GM12878 (cell line): ENCODE data around the gene RELL2. TPM values are rescaled to one million over a fixed set of nuclear protein-coding genes. Genes with fewer than 3 reads are reported as not detected.
A peak's percentile ranks its signal among the peaks of the same experiment; 100 is the strongest.

ENCODE experiments used
- ASH2L ChIP-seq: fragments of 300-600, 200-600 bp; sonication (generic); IDR thresholded peaks from 2 replicates; pipeline ENCODE4 v1.6.1; 2017; ENCODE audit warnings: low read depth, mild to moderate bottlenecking, borderline replicate concordance
- BHLHE40 ChIP-seq, 2 experiments: fragments of 450-650 bp in 1 of 2; IDR thresholded peaks; 2 replicates each; pipeline ENCODE4 v1.6.1; 2011 to 2017; ENCODE audit warnings: low read depth in 2 of 2, borderline replicate concordance in 1 of 2, improper control_type of control experiment in 1 of 2, low read length in 1 of 2, mild to moderate bottlenecking in 1 of 2
- BRCA1 ChIP-seq: IDR thresholded peaks from 2 replicates; pipeline ENCODE4 v1.6.1; 2011; ENCODE audit warnings: low read depth, low read length, improper control_type of control experiment
- CUX1 ChIP-seq: IDR thresholded peaks from 2 replicates; pipeline ENCODE4 v1.6.1; 2012; ENCODE audit warnings: improper control_type of control experiment, low read depth, low read length; ENCODE audit not compliant: insufficient replicate concordance
- ESRRA ChIP-seq: IDR thresholded peaks from 2 replicates; pipeline ENCODE4 v1.6.1; 2012; ENCODE audit warnings: mild to moderate bottlenecking, low read length, improper control_type of control experiment
- JUND ChIP-seq: IDR thresholded peaks from 2 replicates; pipeline ENCODE4 v1.6.1; 2012; ENCODE audit warnings: low read depth, mild to moderate bottlenecking, low read length, improper control_type of control experiment, moderate library complexity
- KAT2A ChIP-seq: conservative IDR thresholded peaks from 2 replicates; pipeline ENCODE4 v1.6.1; 2011; ENCODE audit warnings: low read depth, low read length; ENCODE audit not compliant: control insufficient read depth
- KDM1A ChIP-seq: fragments of 200-600 bp; sonication (generic); IDR thresholded peaks from 2 replicates; pipeline ENCODE4 v1.6.1; 2016; ENCODE audit warnings: borderline replicate concordance
- NBN ChIP-seq: fragments of 450-650 bp; IDR thresholded peaks from 2 replicates; pipeline ENCODE4 v1.6.1; 2016
- NFYB ChIP-seq: IDR thresholded peaks from 2 replicates; pipeline ENCODE4 v1.6.1; 2011; ENCODE audit warnings: low read depth, mild to moderate bottlenecking, low read length, improper control_type of control experiment, moderate library complexity; ENCODE audit not compliant: insufficient read depth
- NKRF ChIP-seq: fragments of 450-650 bp; conservative IDR thresholded peaks from 2 replicates; pipeline ENCODE4 v1.6.1; 2017; ENCODE audit warnings: mild to moderate bottlenecking, moderate library complexity
- NRF1 ChIP-seq: conservative IDR thresholded peaks from 2 replicates; pipeline ENCODE4 v1.6.1; 2011; ENCODE audit warnings: mild to moderate bottlenecking, low read depth, low read length, improper control_type of control experiment
- SMC3 ChIP-seq: IDR thresholded peaks from 2 replicates; pipeline ENCODE4 v1.6.1; 2011; ENCODE audit warnings: low read length, improper control_type of control experiment, borderline replicate concordance
- STAT1 ChIP-seq: fragments of 450-650 bp; conservative IDR thresholded peaks from 2 replicates; pipeline ENCODE4 v1.6.1; 2014; ENCODE audit warnings: antibody characterized with exemption, mild to moderate bottlenecking
- SUPT20H ChIP-seq: IDR thresholded peaks from 2 replicates; pipeline ENCODE4 v1.6.1; 2011; ENCODE audit warnings: low read depth, mild to moderate bottlenecking, low read length, moderate library complexity, borderline replicate concordance; ENCODE audit not compliant: control insufficient read depth
- SUZ12 ChIP-seq: fragments of 200-600 bp; sonication (generic); IDR thresholded peaks from one replicate; pipeline ENCODE4 v1.6.1; 2018; ENCODE audit warnings: antibody characterized with exemption, mild to moderate bottlenecking; ENCODE audit not compliant: unreplicated experiment
- TARDBP ChIP-seq: IDR thresholded peaks from 2 replicates; pipeline ENCODE4 v1.6.1; 2016; ENCODE audit warnings: borderline replicate concordance
- TBL1XR1 ChIP-seq: IDR thresholded peaks from 2 replicates; pipeline ENCODE4 v1.6.1; 2012; ENCODE audit warnings: low read depth, low read length, improper control_type of control experiment
- TCF3 ChIP-seq: IDR thresholded peaks from 2 replicates; pipeline ENCODE4 v1.6.1; 2012; ENCODE audit warnings: low read depth, mild to moderate bottlenecking, low read length, borderline replicate concordance; ENCODE audit not compliant: insufficient read depth
- USF2 ChIP-seq: IDR thresholded peaks from 2 replicates; pipeline ENCODE4 v1.6.1; 2011; ENCODE audit warnings: low read depth, low read length, improper control_type of control experiment, borderline replicate concordance
- ZNF274 ChIP-seq: IDR thresholded peaks from one replicate; pipeline ENCODE4 v1.8.0; 2011; ENCODE audit not compliant: insufficient read length, insufficient read depth
- ZSCAN29 ChIP-seq: fragments of 450-650 bp; IDR thresholded peaks from 2 replicates; pipeline ENCODE4 v1.6.1; 2017; ENCODE audit warnings: mild to moderate bottlenecking, moderate library complexity
- polyA plus RNA-seq, 11 experiments: library from polyadenylated mRNA; depleted of rRNA in 4 of 11; unstranded in 6 of 11; stranded (reverse) in 5 of 11; fragments of >200 nt; fragmentation: Nextera tagmentation in 4 of 11; fragmentation: Illumina TruSeq in 1 of 11; extraction: Ambion mirVana in 4 of 11; extraction: Trizol in 1 of 11; gene quantifications; 1 replicate in 1 of 11; 2 replicates in 10 of 11; pipeline versions ENCODE4 v1.2.1 to v1.2.3, GENCODE V29; 2011 to 2016; ENCODE audit warnings: inconsistent platforms in 2 of 11, missing spikeins in 2 of 11, low read depth in 1 of 11
- total RNA-seq, 4 experiments: library from RNA; depleted of rRNA in 3 of 4; stranded (reverse); fragments of >200 nt in 3 of 4; fragmentation: Illumina TruSeq in 1 of 4; extraction: Trizol in 1 of 4; gene quantifications; 2 replicates each; pipeline versions ENCODE4 v1.2.1 to v1.2.3, GENCODE V29; 2013 to 2021

The RELL2 gene
- total and polyA plus RNA-seq, 10 of the 15 experiments (the other 5 are each of a cell fraction or from before 2014, with no cell fraction given): 0.23 to 21.4 (median 7.1) TPM

- TF ChIP-seq CUX1 (no peak), ZNF274 (no peak), KDM1A (no peak), ASH2L (no peak), NBN (0 out of 2 replicates have a peak, but pooled peaks have one; percentile 65), TARDBP (0 out of 2 replicates have a peak, but pooled peaks have one; percentile 5), TCF3 (no peak), ZSCAN29 (no peak), SUZ12 (no peak), KAT2A (no peak), SUPT20H (no peak), JUND (no peak), NRF1 (peak; percentile 39), TBL1XR1 (no peak), BRCA1 (no peak), ESRRA (no peak), USF2 (no peak), NFYB (no peak), NKRF (peak; percentile 67), BHLHE40 (IDR thresholded peaks at IDR 0.05; ENCODE audit: borderline replicate concordance in 1 of 2, low read depth in 2 of 2, low read length in 1 of 2) (peak; percentile 3 to 52; a peak in 1 of 4 replicates), SMC3 (no peak), STAT1 (no peak)
Observed at GRCh38 chr5:141636413-141637122, at the start of gene RELL2, which contains the start of gene HDAC3 (continued).
